ELR (cell line): ENCODE results near the gene STAT5B.
"Not testable (repeated sequence)": the region's sequence is repeated elsewhere in the genome, so short reads cannot be mapped to it uniquely, and the experiment has no call there.

ENCODE experiments used
- DNase-seq: peaks from one replicate; pipeline ENCODE4 v3.0.0-alpha.2; 2015; ENCODE audit warnings: low read depth

Gene STAT5B

DNA sequence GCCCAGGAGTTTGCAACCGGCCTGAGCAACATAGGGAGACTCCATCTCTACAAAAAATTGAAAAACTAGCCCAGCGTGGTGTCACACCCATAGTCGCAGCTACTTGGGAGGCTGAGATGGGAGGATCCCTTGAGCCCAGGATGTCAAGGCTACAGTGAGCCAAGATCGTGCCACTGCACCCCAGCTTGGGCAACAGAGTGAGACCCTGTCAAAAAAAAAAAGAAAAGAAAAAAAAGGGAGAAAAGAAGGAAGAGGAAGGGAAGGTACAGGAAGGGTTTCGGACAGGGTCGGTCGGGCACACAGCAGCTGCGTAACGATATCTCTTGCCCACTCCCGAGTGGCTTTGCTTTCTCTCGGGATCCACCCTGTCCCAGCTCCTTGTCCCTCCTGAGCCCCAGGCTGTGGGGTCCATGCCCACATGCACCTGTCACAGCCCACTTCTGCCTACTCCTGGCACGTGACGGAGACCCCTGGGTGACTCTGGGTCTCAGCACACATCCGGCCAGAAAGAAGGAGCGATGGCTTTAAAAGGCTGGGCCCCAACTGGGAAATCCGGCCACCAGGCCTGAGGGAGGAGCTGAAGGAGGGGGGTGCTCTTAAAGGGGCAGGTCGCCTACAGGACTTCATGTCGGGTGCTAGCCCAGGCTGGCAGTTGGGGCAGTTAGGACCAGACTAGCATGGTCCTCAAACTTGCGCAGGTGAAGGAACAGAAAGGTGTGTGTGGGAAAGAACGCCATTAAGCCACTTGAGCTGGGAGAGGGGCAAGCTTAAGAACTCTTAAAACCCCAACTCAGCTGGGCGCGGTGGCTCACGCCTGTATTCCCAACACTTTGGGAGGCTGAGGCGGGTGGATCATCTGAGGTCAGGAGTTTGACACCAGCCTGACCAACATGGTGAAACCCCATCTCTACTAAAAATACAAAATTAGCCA, 82.0 kb downstream of the STAT5B start, which contains the start of gene GHDC:
Gene GHDC, minus strand, starts transcription at position 526 of the 931 bp plus-strand sequence. CDS start 913 bp downstream, outside the sequence.
- peak; percentile 79 for DNase-seq

DNA sequence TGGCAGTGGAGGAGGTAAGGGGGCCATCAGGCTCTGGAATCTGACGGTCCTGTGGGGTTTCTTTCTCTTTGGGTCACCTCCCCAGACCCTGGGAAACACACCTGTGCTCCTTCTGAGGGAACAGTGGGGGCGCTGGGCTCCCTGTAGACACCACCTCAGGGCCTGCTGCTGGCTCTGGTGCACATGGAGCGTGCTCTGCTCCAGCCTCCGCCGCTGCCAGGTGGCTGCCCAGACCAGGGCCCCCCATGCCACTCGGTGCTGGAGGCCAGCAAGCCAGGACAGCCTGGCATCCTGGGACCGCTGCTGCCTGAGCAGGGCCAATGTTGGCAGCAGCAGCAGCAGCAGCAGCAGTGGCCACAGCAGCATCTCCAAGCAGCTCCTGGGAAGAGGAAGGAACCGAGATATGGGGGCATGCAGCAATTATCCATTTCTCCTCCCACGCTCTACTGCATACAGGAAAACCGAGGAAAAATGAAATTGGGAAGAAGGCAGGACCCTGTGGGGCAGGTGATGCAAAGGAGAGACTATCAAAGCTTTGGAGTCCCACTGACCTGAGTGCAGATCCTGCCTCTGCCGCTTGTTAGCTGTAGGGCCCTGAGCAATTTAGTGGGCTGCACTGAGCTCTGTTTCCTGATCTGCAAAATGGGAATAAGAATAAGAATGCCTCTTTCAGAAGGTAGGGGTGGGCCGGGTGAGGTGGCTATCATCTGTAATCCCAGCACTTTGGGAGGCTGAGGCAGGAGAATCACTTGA, 82.8 kb downstream of the STAT5B start:
- DNase-seq: no peak

DNA sequence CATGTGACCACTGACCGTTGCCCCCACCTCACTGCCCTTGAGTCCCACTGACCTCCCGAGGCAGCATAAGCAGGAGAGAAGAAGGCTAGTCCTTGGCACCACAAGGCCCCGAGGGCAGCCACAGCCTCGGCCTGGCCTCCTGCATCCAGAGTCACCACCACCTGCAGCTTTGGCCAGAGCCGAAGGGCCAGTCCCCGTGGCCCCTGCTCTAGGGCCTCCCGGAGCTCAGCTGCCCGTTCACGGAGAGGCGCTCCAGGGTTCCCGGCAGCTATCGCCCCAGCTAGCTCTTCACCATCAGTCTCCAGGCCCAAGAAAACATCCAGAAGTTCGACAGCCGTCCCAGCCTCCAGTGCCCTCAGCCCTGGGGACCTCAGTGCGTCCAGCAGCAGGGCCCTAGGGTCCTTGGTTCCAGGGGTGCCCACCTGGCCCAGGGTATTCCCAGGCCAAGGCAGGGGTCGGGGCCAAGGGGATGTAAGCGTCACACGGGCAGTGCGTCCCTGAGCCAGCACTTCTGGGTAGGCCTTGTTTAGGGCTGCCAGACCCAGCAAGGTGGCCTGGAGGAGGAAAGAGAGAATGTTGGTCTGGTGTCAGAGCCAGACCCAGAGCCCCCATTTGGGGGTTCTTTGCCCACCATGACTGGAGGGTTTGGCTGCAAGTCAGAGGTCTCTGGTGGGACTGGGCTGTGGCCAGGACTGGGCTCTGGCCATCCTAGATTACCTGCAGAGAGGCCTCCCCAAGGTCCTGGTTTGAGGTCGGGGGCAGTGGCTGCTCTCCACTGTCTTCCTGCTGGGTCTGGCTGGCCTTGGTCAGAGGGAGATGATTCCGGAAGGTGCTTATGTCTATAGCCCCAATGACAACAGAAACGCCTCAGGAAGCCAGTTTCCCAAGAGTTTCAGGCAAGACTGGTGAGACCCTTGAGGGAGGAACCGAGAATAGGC, 83.7 kb downstream of the STAT5B start:
- no peak for DNase-seq

DNA sequence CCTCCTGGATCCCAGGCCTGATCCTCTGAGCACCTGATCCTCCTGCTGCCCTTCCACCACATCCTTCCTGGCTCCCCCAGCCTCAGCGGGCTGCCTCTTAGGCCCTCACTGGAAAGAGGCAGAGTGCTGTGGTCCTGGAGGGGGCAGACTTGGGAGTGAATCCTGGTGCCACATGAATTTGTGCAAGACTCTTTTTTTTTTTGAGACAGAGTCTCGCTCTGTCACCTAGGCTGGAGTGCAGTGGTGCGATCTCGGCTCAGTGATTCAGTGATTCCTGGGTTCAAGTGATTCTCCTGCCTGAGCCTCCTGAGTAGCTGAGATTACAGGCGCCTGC, 84.9 kb downstream of the STAT5B start:
- DNase-seq: no peak

DNA sequence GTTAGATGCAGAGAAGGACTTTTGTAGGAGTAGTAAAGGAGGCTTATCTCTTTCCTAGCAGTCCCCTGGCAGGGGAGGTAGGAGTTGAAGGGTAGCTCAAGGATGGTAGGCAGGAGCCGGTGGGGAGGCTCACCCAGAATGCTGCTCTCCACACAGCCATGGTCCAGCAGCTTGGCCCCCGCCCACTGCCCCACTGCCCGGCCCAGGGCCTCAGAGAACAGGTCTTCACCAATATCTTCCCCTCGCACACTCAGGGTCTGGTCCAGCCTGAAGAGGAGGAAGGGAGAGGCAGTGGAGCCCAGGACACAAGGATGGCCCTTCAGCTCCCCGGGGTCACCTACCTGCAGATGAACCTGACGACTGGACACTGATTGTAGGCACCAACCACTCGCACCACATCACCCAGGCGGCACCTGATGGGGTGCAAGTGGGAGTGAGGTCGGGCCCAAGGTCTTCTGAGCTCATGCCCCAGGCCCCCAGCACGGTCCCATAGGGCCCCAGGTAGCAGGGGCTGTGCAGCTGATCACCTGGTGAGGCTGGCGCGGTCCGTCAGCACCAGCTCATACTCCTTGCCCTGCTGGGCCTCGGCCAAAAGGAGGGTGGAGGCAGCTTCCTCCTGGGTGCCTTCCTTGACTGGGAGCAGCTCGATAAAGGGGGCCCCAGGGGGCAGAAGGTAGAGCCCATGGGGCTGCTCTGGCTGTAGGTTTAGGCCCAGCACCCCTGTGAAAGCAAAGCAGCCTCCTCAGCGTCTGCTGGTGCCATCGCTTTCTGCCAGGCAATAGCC, 85.5 kb downstream of the STAT5B start:
- DNase-seq: no peak

DNA sequence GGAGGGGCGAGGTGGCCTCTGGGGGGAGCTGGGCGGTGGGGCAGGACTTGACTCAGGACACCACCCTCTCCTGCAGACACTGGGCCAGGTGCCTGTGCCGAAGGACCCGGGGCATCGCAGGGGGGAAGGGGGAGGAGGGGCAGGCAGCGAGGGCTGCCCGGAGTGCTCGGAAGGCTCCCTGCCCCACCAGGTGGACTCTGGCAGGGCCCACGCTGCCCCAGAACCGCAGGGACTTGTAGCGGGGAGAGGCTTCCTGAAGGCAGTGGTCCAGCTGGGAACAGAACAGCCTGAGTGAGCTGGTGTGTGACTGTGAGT, 86.6 kb downstream of the STAT5B start:
- DNase-seq: no peak

DNA sequence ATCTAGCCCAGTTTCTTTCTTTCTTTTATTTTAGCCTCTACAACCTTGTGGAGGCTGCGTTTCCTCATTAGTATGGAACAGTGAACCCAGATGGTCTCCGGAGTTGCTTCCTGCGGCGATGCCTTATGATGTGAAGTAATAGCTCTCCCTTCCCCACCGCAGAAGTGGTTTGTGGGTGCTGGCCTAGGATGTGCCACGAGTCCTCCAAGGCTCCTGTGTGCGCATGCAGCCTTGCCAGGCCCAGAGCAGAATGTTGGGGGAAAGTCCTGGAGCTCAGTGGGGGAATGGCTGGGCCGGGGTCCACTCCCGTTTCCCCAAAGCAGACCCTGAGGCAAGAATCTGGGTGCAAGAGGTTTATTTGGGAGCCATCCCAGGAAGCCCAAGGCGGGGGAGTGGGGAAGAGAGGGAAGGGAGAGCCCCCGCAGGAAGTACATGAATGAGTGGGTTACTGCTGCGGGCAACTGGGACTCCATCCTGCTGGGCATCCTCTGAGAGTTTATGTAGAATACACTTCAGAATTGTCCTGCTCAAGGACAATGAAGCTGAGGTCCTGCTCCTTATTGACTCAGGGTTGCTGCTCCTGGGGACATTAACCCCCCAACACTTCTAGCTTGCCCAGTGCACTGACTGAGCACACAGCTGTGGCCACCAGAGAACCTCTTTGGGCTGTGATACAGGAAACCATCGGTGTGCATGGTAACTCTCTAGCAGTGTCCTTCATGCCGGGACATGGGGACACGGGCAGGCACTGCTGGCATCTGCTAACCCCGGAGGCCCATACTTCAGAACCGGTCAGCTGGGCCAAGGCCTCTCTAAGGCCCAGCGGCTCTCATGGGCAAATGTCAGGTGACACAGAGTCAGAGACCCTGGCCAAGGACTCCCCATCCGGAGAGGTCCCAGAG, 87.2 kb downstream of the STAT5B start:
- DNase-seq: no peak

DNA sequence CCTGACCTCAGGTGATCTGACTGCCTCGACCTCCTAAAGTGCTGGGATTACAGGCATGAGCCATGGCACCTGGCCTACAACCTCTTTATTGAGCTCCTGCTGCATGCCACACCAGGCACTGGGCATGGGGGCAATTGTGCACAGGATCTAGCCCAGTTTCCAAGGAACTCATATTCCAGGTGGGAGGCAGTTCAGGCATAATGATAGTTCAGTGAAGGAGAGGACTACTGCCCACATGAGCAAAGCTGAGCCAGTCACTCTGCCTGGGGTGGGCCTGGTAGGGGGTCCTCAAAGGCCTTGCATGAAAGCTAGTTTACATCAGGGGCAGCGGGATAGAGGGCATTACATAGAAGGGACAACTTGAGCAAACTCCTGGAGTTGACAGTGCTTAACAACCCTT, 88.4 kb downstream of the STAT5B start:
- no peak for DNase-seq

DNA sequence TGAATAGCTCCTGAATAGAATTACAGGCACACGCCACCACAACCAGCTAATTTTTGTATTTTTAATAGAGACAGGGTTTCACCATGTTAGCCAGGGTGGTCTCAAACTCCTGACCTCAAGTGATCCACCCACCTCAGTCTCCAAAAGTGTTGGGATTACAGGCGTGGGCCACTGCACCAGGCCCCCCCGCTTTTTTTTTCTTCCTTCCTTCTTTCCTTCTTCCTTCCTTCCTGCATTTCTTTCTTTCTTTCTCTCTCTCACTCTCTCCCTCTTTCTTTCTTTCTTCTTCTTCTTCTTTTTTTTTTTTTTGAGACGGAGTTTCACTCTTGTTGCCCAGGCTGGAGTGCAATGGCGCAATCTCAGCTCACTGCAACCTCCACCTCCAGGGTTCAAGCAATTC, 90.0 kb downstream of the STAT5B start:
- not testable (repeated sequence) for DNase-seq

DNA sequence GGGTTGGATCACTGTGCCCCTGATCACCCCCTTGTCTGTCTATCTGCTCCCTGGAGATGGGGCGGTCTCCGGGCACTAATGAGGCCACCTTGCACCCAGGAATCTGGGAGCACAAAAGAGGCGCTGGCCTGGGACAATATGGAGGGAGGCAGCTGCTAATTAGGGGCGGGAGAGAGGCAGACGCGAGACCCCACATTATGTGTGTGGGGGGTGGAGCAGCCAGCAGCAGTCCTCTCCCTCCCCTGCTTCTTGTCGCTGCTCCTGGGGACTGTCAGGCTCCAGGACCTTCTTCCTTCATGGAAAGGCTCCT, 90.6 kb downstream of the STAT5B start:
- DNase-seq: no peak

DNA sequence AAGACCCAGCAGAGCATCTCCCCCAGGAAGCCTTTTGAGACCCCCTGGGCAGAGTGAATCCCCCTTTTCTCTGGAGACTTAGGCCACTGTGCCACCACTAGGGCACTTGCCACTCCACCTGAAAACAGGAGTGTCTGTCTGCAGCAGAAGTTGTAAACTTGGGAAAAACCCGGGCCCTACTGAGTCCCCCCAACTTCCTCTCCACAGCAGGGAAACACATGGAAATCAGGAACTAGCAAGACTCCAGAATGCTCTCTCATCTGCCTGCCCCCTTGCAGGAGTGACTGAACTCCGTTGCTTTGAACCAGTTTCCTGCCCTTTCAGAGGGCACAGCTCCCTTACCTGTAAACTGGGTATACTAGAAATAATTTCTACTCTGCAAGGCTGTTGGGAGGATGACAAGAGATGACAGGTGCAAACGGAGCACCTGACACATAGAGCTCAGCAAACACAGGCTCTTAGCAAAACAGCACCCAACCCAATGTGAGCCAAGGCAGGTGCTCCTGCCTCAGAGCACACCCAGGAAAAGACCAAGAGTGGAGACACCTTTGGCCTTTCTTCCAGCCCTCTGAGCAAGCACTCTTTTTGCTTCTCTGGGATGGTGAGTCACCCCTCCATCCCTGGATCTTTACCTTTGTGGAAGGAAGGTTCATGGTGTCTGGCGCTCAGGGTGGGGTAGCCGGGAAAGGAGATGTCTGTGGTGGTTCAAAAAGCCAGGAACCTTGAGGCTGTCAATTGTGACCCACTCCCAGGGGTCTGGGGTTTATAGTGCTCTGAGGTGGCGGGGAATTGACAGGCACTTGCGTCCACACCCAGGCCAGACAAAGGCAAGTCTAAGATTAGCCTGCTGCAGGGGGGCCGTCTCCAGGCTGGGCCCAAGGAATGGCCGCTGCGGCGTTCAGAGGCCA, 91.2 kb downstream of the STAT5B start, which contains the start of gene HCRT:
Gene HCRT, minus strand, starts transcription at position 740 of the 908 bp plus-strand sequence. Its CDS starts 87 bp downstream, at position 653.
- no peak for DNase-seq

DNA sequence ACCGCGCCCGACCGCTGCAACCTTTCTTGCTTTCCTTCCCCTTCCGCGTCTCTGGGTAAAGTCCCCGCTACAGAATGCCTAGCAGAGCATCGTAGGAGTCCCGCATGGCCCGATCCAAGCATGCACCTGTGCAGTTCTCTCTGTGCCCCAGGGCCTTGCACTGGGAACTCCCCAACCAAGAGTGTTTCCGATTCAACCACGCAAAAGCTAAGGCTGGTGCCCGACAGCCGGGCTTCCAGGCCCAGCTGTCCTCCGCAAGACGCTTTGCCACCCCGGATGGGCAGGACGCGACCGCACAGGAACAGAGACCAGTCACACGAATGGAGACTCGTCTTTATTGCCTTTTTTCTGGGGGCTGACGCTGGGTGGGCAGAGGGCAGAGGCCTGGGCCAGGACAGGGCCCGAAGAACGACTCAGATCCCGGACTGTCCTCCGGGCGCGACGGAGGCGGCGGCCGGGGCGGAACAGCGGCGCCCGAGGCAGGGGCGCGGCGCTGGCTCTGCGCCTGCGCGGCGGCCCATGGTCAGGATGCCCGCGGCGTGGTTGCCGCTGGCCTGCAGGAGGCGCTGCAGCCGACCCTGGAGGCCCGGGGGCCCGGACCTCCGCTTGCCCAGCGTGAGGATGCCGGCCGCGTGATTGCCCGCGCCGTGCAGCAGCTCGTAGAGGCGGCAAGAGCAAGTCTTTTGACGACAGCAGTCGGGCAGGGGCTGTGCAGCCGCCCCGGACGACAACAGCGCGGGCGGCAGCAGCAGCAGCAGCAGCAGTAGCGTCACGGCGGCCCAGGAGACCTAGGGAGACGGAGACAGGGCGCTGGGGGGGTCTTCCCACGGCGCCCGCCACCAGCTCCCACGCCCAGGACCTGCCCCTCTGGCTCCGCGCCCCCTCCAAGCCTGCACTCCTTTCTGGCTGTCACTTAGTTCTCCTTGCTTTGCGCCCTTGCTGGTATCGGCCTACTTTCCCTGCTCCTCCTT, 92.2 kb downstream of the STAT5B start:
- peak; percentile 75 for DNase-seq

DNA sequence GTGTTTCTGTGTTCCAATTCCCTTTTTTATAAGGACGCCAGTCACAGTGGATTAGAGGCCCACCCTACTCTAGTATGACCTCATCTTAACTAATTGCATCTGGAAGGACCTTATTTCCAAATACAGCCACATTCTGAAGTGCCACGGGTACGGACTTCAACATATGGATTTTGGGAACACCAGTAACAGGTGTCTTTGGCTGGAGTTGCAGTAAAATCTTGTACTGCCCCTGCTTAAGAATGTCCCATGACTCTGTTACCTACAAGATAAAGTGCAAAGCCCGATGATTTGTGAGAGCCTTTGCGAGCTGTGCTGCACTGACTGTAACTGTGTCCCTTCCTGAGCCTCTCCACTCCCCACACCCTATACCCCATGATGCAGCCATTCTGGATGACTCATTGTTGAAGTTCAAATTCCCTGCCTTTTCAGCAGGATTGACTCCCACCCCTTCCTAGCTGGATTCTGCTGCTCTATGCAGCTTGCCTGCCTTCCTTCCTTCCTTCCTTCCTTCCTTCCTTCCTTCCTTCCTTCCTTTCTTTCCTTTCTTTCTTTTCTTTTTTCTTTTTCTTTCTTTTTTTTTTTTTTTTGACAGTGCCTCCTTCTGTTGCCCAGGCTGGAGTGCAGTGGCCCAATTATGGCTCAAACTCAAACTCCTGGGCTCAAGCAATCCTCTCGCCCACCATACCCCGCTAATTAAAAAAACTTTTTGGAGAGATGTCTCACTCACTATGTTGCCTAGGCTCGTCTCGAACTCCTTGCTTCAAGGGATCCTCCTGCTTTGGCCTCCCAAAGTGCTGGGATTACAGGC, 93.1 kb downstream of the STAT5B start:
- peak; percentile 71 for DNase-seq

DNA sequence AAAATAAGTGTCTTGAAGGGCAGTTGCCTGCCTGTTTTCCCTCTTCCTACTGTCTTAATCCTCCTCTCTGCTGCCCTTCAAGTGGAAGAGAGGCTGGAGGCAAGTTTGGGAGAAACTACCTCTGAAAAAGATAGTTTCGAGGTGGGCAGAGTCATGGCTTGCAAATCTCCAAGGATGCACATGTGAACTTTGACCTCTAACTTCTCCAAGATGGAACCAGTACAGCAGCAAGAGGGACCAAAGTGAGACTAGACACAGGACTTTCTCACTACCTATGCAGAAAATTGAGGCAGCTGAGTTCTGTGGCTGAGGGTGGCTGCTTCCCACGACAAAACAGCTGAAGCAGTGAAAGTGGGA, 94.4 kb downstream of the STAT5B start:
- no peak for DNase-seq

DNA sequence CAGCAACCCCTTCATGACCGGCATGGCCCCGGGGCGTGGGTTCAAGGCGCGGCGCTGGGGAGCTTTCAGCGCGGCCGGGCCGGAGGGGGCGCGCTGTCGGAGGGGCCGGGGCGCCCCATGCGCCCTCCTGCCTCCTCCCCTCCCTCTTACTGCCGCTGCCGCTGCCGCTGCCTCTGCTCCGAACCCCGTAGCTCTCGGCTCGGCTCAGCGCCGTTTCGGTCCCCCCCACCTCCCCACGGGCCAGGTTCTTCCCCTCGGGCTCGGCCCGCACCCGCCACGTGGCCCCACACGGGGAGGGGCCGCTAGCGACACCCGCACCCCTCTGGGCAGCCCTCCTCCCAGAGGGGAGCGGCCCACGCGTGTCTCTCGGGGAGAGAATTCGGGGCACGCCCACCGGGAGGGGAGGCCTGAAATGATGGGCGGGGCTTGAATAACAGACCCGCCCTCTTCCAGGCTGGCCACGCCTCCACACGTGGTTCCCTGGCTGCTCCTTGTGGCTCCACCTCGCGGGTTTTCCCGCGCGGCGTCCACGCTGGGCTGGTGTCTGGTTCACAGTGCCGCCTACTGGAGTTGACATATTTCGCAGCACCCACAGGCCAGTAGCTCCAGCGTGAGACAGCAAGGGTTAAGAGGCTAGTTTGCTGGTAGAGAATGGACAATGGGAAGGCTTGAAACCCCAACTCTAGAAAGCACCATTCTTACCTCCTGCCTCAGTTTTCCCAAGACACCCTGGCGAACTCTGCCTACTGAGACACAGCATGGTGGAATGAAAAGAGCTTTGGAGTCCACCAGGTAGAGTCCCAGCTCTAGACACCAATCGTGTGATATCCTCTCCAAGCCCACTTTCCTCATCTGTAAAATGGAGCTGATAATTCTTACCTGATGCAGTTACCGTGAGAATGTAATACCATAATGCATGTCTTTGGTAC, 95.0 kb downstream of the STAT5B start, which contains the start of gene KCNH4:
Gene KCNH4, minus strand, starts transcription at position 221 of the 929 bp plus-strand sequence. Its CDS starts 197 bp downstream, at position 24.
- DNase-seq: peak; percentile 71

DNA sequence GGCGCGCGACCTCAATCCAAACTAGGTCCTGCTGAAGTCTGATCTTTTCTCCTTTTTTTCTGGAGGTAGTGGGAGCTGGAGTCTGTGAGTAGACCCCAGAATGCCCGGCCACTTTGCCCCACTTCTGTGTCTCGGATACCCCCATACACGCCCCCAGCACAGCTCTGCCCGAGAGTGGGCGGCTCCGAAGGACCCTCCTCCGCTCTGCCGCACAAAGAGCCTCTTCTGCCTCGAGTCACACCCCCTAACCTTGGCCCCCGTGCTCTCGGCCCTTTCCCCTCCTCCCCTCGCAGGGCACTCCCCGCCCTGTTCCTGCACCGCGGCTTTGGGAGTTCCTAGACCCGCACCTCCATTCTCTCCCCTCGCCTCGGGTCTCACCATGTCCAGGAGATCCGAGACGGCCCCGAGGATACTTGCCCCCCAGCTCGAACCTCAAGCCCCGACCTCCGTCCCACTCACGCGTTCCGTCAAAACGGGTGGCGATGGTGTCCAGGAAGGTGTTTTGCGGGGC, 95.7 kb downstream of the STAT5B start:
- no peak for DNase-seq
